Epithelial cell of prostate (primary cell): ENCODE measurements around the gene IFNL3.

Experiments
- DNase-seq: peaks from one replicate; pipeline ENCODE4 v3.0.0-alpha.2; 2011; ENCODE audit warnings: low read depth, low spot score
- H3K27ac ChIP-seq: fragments of 450-650 bp; 2 replicates; pipeline ENCODE4 v1.5.1; 2017; ENCODE audit warnings: mild to moderate bottlenecking

Gene IFNL3

GRCh38 chr19:39196320-39196719 lies 48.5 kb downstream of the IFNL3 start:
- peak overlapping the region; percentile 55 for H3K27ac ChIP-seq
- no peak for DNase-seq

DNA sequence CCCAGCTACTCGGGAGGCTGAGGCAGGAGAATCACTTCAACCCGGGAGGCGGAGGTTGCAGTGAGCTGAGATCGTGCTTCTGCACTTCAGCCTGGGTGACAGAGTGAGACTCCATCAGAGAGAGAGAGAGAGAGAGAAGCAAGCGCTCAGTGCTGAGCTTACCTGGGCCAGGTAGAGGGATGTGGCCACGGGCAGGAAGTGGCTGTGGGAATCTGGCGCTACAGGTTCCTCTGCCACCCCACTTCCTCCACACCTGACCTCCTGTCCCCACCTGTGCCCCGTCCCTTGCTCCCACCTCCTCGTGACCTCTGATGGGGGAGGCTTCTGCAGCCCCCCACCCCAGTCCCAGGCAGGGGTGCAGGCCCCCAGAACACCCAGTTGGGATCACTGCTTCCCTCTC lies 49.1 kb downstream of the IFNL3 start:
- peak overlapping the region; percentile 55 for H3K27ac ChIP-seq
- no peak for DNase-seq

DNA sequence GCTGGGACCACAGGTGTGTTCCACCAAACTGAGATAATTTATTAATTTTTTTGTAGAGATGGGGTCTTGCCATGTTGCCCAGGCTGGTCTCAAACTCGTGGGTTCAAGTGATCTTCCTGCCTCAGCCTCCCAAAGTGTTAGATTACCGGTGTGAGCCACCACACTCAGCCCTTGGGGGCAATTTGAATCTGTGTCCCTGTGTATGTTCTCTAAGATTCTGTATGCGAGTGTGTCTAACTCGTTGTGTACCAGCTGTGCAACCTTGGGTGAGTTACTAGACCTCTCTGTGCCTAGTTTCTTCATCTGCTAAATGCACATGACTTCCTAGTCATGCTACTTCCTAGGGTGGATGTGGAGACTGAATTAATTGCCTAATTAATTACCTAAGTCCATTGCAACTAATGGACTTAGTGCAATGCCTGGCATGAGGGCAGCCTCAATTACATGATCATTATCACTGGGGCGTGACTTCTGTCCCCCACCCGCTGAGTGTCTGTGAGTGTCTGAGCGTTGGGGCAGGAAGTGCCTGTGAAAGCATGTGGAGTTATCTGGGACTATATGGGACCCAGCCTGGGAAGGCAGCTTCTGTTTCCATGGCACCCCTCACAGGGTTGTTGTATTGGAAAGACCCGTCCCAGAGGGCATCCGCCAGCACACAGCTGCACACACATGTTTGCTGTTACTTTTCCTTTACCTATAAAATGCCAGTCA lies 49.8 kb downstream of the IFNL3 start:
- H3K27ac ChIP-seq, result peak overlapping the region; percentile 55
- DNase-seq, result no peak

GRCh38 chr19:39193803-39194202 lies 51.0 kb downstream of the IFNL3 start:
- H3K27ac ChIP-seq, result no peak overlapping the region
- no peak for DNase-seq
